IPS DF 19.7 (cell line): ENCODE measurements around the gene SRF.

ENCODE experiments used
- DNase-seq: peaks from one replicate; pipeline ENCODE4 v3.0.0-alpha.2; 2013; ENCODE audit warnings: low read depth, low spot score

The SRF gene

DNA sequence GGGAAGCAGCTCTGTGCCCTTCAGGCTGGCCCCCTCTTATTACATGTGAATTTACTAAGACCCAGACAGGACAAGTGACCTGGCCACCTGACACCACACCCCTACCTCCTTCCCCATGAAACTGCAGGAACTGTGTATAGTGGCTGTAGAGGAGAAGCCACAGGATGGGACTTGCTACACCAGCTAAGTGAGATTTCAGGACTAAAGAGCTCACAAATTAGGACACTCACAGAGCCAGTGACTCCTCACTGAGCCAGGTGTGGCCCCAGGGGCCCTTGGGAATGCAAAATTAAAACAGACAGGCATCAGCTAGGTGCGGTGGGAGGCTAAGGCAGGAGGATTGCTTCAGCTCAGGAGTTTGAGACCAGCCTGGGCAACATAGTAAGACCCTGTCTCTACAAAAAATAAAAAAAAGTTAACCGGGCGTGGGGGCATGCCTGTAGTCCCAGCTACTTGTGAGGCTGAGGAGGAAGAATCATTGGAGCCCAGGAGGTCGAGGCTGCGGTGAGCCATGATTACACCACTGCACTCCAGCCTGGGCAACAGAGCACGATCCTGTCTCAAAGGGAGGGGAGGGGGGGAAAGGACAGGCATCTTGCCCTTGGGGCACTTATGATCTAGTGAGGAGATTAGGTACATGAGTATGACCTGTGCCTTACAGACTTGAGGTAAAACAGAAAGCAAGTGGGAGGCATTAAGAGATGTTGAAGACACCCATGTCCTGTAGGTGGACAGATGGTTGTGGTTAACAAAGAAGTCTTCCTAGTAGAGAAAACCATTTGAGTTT is 23.2 kb upstream of the SRF start:
- no peak for DNase-seq

DNA sequence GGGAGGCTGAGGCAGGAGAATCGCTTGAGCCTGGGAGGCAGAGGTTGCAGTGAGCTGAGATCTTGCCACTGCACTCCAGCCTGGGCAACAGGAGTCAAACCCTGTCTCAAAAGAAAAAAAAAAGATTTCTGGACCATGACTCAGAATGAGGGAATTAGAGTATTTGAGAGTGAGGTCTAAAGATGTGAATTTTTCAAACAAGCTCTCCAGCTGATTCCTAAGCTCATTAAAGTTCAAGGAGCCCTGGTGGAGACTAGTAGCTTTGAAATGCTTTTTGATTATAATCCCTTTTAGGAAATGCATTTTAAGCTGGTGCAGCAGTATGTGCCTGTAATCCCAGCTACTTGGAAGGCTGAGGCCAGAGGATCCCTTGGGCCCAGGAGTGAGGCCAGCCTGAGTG is 21.8 kb upstream of the SRF start:
- DNase-seq, result no peak

DNA sequence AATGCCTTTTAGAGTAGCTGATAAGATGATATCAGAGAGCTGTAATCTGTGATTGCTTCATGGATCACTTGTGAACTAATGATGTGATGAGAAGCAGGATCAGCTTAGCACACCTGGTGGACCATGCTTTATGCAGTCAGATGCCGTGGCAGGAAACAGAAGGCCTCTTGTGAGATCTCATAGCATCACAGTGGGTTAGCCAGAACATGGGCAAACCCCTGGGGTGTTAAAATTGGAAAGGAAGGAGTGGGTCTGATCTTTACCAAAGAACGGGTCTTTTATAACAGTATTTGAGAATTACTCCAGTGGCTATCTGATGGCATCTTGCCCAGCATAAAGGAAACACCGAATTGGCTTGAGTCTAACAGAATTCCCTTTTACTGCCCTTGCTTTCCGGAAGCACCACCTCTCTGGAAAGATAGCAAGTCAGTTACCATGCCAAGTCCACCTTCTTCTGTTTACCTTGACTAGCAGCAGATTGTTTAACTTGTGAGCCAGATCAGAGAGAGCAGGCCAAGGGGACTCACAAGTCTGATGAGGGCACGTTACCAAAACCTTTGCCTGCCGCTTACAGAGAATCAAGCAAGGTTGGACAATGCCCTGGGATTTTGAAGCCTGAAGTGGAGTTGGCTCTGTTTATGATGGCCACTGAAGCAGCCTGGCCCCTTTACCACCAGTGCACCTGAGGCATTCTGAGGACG is 20.9 kb upstream of the SRF start:
- DNase-seq, result no peak

DNA sequence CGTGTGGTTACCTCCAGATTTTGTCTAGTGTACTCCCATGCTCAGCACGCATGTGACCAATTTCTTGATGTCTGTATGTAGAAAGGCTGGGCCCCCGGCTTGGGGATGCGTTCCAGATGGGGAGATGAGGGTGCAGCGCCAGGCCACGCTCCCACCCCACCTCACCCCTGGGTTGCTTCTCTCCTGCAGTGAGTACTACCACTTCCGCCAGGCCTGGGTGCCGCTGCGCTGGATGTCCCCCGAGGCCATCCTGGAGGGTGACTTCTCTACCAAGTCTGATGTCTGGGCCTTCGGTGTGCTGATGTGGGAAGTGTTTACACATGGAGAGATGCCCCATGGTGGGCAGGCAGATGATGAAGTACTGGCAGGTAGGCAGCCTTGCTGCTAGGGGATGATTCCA is 11.5 kb upstream of the SRF start:
- no peak for DNase-seq

DNA sequence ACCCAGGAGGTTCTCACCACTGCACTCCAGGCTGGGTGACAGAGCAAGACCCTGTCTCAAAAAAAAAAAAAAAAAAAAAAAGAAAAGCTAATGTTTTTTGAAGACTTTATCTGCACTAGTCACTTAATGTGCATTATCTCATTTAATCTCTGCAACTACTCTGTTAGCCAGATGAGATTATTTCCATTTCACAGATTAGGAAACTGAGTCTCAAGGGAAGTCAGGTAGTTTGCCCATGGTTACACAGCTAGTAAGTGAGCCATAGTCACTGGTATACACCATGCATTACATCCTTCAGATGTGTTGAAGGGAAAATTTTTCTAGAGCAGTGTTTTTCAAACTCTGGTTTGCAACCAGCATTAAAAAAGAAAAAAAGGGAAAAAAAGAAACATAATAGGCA is 7.2 kb upstream of the SRF start:
- DNase-seq, result no peak

DNA sequence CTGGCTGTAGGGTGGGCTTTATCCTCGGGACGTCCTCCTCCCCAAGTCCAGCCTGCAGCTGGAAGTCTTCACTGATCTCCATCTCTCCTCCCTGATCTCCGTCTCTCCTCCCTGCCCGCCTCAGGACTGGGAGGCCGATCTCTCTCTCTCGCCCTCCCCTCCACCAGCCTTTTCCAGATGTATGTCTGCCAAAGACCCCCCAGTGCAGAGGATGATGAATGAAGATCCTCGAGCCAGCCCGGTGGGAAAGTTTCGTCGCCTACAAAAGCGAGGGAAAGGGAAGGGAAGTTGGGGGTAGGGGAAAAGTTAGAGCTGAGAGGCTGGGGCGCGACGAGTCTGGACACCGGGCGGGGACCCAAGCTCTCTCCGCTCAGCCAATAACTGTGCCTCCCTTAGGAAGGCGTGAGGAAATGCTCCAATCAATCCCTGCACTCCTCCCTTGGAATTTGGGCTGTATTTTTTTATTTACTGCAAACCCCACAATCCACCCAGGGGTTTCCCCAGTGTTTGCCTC is 595 bp upstream of the SRF start:
- peak; percentile 71 for DNase-seq

DNA sequence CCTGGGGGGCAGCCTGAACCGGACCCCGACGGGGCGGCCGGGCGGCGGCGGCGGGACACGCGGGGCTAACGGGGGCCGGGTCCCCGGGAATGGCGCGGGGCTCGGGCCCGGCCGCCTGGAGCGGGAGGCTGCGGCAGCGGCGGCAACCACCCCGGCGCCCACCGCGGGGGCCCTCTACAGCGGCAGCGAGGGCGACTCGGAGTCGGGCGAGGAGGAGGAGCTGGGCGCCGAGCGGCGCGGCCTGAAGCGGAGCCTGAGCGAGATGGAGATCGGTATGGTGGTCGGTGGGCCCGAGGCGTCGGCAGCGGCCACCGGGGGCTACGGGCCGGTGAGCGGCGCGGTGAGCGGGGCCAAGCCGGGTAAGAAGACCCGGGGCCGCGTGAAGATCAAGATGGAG is 636 bp downstream of the SRF start:
- no peak for DNase-seq

DNA sequence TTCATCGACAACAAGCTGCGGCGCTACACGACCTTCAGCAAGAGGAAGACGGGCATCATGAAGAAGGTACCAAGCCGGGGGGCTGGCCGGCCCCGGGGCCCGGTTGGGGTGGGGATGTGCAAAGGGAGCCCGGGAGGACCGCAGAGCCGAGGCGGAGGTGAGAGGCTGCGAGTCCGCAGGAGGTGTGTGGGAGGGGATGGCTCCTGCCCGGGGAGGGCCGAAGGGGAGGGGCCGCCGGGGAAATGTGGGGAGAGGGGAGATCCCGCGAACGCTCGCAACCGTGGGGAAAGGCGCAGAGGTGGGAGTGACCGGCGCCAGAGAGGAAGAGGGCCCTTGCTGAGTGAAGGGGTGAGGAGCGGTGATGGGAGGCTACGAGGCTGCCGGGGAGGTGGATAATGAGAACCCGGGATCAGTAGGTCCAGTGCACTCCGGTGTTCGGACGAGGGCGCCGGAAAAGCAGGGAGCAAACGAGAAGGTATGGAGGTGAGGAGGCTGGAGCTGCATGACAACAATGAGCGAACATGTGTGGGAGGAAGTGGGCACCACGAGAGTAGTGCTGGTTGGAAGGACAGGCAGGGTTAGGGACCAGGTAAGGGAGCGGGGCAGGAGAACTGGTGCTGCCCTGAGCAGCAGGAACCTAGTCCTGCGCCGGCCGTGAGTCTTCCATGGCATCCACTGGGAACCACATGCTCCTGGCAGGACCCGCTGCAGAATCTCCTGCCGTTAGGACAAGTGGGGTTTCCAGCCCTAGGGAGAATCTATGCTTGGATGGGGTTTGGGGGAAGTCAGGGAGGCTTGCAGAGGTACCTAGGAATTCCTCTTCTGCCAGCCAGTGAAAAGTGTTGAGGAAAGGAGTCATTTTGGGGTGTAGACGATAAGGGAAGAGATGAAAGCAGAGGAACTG is 1.3 kb downstream of the SRF start:
- no peak for DNase-seq

DNA sequence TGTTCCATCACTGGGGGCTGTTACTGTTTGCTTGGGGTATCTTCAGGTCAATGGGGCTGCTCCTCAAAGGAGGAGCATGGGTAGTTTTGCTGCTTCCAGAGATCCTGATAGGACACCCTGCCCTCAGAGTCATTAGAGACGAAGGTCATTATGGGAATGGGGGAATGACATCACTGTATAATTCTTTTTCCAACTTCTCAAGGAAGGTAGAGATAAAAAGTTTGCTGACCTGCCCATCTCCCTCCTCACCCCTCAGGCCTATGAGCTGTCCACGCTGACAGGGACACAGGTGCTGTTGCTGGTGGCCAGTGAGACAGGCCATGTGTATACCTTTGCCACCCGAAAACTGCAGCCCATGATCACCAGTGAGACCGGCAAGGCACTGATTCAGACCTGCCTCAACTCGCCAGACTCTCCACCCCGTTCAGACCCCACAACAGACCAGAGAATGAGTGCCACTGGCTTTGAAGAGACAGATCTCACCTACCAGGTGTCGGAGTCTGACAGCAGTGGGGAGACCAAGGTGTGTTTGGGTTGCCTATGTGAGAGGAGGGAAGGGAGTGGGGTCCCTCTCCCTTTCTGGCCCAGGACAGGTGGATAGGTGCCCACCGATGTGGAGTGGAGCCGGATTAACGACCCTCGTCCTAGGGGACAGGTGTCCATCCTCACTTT is 2.7 kb downstream of the SRF start:
- no peak for DNase-seq

DNA sequence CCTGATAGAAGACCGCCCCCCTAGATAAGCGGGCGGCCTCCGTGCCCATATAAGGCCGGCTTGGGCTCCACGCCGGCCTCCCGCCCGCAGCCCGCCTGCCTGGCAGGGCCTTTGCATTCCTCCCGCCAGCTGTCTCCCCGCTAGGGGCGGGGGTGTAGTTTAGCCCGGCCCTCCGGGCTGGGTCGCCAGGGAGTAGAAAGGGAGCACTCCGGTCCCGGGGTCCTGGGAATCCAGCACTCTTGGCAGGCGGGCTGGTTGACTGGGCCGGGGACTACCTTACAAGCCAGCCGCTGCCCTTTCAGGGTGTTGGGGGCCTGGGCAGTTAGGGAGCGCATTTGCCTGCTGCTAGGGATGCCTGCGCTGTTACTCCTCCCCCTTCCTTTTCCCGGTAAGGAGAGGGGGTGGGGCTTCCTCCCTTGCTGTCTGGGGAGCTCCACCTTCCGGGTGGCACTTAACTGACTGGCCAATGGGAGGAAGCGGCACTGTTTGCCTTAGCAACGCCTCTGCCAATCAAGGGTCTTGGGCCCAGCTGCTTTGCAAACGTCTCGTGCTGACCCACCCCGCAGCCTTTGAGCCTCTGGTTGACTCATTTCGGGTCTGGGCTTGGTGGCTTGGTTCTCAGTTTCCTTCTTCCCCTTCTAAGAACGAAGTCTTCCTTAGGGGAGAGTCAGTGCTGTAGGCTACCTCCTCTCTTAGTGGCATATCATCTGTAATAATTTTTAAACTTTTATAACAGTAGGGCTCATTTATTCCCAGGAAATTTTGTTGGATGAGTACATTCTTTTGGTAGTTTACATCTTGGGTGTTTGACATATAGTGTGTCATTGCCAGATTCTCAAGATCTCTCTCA is 3.4 kb downstream of the SRF start:
- peak; percentile 95 for DNase-seq

DNA sequence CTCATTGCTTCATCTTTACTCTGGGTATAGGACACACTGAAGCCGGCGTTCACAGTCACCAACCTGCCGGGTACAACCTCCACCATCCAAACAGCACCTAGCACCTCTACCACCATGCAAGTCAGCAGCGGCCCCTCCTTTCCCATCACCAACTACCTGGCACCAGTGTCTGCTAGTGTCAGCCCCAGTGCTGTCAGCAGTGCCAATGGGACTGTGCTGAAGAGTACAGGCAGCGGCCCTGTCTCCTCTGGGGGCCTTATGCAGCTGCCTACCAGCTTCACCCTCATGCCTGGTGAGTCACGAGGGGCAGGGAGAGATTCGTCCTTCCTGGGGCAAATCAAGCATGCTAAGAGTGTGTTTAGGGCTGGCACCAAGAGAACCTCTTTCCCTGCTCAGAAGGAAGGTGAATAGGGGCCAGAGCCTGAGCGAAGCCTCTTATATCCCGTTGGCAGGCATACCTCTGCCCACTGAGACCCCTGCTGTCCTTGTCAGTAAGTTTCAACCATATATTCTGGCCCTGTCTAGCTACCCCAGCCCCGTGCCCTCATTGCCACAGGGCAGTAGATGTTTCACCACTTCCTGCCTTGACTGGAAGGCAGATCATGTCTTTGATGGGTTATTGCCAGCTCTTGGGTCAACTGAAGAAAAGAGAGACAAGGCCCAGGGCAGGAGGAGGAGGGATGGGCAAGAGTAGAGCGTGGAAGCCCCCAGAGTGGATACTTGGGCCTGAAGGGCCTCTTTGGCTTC is 4.8 kb downstream of the SRF start:
- DNase-seq, result no peak

DNA sequence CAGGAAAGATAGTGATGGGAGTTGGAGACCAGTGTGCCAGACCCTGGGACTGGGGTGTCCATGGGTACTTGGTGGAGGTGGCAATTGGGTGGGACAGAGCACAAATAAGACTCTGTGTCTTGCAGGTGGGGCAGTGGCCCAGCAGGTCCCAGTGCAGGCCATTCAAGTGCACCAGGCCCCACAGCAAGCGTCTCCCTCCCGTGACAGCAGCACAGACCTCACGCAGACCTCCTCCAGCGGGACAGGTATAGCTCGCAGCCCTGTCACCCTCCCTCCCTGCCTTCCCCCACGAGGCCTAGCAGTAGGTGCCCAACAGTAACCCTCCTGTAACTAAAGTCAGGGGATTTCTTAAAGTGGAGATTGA is 5.3 kb downstream of the SRF start:
- no peak for DNase-seq

DNA sequence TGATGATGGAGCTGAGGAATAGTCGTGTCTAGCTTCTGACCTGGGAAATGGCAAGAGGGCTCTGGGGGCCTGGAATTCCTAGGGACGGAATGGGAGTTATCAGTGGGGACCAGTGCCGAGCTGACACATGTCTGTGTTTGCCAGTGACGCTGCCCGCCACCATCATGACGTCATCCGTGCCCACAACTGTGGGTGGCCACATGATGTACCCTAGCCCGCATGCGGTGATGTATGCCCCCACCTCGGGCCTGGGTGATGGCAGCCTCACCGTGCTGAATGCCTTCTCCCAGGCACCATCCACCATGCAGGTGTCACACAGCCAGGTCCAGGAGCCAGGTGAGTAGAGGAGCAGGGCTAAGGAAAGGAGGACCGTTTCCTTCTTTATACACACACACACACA is 7.1 kb downstream of the SRF start:
- no peak for DNase-seq

DNA sequence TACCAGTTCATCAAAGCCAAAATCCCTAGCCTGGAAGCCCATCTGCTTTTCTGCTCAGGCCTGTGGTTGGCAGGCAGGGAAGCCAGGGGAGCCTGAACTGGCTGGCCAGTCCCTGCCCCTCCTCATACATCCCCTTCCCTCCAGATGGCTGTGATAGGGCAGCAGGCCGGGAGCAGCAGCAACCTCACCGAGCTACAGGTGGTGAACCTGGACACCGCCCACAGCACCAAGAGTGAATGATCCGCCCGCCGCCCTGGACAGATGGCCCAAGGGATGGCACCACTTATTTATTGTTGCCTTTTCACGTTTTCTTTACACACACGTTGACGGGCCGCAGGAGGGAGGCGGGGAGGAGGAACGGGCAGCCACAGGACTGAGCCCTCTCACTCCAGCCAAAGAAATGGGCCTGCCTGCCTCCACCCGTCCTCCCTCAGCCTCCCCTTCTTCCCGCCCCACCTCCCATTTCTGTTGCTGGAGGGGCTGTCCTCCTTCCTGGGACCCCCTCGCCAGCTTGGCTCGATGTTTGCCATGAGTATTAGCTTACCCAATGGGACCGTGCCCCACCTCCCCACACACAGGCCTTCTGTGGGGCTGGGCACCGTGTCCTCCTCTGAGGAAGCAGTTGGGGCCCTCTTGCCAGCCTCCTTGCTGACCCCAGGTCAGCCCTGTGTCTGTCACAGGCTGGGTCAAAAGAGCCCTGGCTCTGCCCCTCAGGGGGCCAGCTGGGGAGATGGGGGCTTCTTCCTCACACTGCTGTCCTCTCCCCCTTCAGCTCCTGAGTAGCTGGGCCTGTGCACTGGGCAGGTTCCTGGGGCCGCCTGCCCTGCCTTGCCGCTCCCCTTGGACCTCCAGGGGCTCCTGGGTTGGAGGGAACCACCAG is 8.1 kb downstream of the SRF start:
- DNase-seq, result no peak

DNA sequence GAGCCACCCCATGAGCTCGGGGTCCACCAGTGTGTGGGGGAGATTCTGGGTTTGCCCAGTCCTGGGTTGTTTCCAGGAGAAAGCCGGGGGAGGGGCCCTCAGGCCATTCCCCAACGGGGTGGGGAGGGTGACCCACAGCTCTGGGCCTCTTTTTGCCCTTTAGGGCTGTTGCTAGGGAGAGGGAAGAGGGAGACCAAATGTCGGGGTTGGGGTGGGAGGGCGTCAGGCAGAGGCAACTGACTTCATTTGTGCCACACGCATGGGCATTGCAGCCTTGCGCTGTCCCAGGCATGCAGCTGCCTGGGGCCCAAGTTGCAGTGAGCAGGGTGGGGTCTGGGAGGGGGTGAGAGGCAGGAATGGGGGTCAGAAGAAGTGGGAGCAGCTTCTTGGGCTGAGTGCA is 9.0 kb downstream of the SRF start:
- no peak for DNase-seq

DNA sequence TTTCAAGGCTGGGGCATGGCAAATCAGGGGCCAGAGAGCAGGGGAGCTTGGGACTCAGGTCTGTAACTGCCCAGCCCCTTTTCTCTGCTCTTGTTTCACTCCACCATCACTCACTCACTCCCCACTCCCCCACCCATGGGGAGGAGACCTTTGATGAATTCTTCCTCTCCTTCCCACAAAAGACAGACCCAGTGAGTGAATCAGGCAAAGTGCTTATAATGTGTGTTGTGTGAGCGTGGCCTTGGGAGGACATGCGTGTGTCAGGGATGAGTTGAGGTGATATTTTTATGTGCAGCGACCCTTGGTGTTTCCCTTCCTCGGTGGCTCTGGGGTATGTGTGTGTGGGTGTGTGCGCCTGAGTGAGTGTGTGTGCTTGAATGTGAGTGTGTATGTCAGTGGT is 9.9 kb downstream of the SRF start:
- no peak for DNase-seq

DNA sequence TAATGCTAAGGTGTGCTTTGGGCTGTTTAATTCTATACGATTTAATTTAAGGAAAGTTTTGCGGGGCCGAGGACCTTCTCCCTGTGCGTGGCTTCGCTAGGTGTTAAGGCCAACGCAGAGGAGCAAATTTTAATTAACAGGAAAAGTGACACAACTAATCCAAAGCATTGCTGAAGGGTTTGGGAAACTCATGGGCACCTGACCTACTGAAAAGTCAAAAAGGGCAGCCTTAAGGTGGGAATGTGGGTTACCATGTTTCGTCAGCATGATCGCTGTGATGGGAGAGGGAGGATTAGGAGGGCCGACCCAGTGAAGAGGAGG is 10.5 kb downstream of the SRF start:
- DNase-seq, result no peak

DNA sequence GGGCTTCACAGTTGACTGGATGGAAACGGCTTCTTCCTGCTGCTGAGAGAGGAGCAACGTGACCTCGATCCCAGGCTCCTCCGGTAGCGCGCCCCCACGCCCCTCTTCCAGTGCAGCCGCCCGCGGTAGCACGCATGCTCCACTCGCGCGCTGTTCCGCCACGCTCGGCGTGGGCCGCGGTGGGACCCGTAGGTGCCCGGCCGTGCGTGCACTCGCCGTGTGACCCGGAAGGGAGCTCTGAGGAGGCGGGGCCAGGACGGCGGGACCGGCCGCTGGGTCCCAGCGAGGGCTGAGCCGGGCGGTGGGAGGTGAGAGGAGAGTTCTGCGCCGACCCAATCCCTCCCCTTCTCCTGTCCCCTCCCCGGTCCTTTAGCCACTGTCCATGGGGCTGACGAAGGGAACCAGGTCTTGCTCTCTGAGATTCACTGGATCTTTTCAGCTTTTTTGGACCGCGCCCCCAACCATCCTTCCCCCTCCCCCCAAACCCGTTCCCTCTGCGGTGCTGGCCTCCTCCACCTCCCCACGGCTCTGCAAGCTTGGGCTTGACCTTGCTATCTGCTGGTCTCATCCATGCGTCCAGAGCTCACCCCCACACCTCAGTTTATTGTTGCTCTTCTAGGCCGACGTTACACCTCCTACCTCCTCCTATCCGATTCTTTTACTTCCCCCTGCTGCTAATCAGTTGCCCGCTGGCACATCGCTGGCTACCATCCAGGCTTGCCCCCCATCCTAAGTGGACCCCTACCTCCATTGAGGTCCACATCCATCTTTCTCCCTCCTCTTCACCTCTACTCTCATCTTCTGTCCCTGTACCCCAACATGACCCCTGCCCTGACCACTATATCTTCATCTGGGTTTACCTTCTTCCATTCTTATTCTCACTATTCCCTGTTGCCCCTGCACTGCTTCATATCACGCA is 11.1 kb downstream of the SRF start, which contains the start of gene CUL9:
Gene CUL9 (plus strand): TSS at position 255 of the 919 bp plus-strand sequence. CDS start 2,115 bp downstream, outside the sequence.
- DNase-seq, result no peak
